Measurements from ENCODE around the gene NR4A1.

NR4A1 gene

GRCh38 chr12:52050116-52050757 is 1.0 kb upstream of the NR4A1 start:
- H3K27ac ChIP-seq (ENCODE audit: extremely low read depth, low read depth, low read length) = peak overlapping the region; percentile 30

GRCh38 chr12:52052468-52053186 is 1.4 kb downstream of the NR4A1 start:
- H3K36me3 ChIP-seq (ENCODE audit: control insufficient read depth in 2 of 2, insufficient read depth in 1 of 2, low read length in 2 of 2) = peaks cover 0 to 27% of the 10 kb centered on the region in 2 experiments; a peak in 1 of 3 replicates
- H3K27ac ChIP-seq (ENCODE audit: extremely low read depth, low read depth, low read length) = no peak overlapping the region
- H3K4me1 ChIP-seq (ENCODE audit: control insufficient read depth, insufficient read depth, low read length) = peaks cover 11% of the 10 kb centered on the region; the same call in 1 of the 2 replicates
- no peak overlapping the region for H3K4me3 ChIP-seq (ENCODE audit: low read depth, low read length)
- ChIA-PET POLR2A (no interaction called here), CTCF (interaction anchor here (0.7 to 1.7 kb wide), 4 partner anchors 15 to 32 kb away, joined by 3 to 11 read pairs (median 4); no protein-coding TSS in a partner anchor)
- TF ChIP-seq GLI2 (tag by site-specific recombination; IDR thresholded peaks at IDR 0.05; ENCODE audit: borderline replicate concordance, low read depth) (no peak), SP2 (tag by site-specific recombination; IDR thresholded peaks at IDR 0.05) (peak; percentile 56; the same call in 1 of the 2 replicates)
- no peaks in the 10 kb centered on the region for H3K9me3 ChIP-seq (ENCODE audit: control insufficient read depth, insufficient read depth, low read depth, low read length)

More at GRCh38 chr12:52050116-52050757, 1.0 kb upstream of the NR4A1 start:
- ChIA-PET POLR2A (interaction anchor here (1.7 to 2.3 kb wide), 3 partner anchors 17 to 24 kb away, joined by 8 to 11 read pairs (median 8); partner anchors contain the start of gene ATG101), CTCF (interaction anchor here (0.6 to 1.5 kb wide), 4 partner anchors 21 to 84 kb away, joined by 3 to 6 read pairs (median 4); no protein-coding TSS in a partner anchor)
- Histone ChIP-seq H3K36me3 (ENCODE audit: control insufficient read depth in 2 of 2, insufficient read depth in 1 of 2, low read length in 2 of 2) (peaks cover 0 to 8% of the 10 kb centered on the region in 2 experiments; a peak in 1 of 3 replicates), H3K4me3 (ENCODE audit: low read depth, low read length) (peak overlapping the region; percentile 43), H3K9me3 (ENCODE audit: control insufficient read depth, insufficient read depth, low read depth, low read length) (no peaks in the 10 kb centered on the region), H3K4me1 (ENCODE audit: control insufficient read depth, insufficient read depth, low read length) (peaks cover 11% of the 10 kb centered on the region; the same call in 1 of the 2 replicates)
- TF ChIP-seq ZNF513 (tag by site-specific recombination; IDR thresholded peaks at IDR 0.05) = peak; percentile 37; the same call in 1 of the 2 replicates
- no peak for TF ChIP-seq RBAK (tag by site-specific recombination; IDR thresholded peaks at IDR 0.05)
- 0 out of 2 replicates have a peak, but pooled peaks have one; percentile 80 for TF ChIP-seq ZNF600 (tag by site-specific recombination; IDR thresholded peaks at IDR 0.05)

- H3K27ac ChIP-seq (ENCODE audit: extremely low read depth, low read depth, low read length) = no peak overlapping the region
- no peaks in the 10 kb centered on the region for H3K9me3 ChIP-seq (ENCODE audit: control insufficient read depth, insufficient read depth, low read depth, low read length)
- ChIA-PET POLR2A (no interaction called here), CTCF (no interaction called here)
- H3K36me3 ChIP-seq (ENCODE audit: control insufficient read depth in 2 of 2, insufficient read depth in 1 of 2, low read length in 2 of 2) = peaks cover 0 to 30% of the 10 kb centered on the region in 2 experiments; a peak in 1 of 3 replicates
- TF ChIP-seq ZBTB21 (tag by site-specific recombination; IDR thresholded peaks at IDR 0.05) = no peak
- no peak for TF ChIP-seq BCL11A (tag by site-specific recombination; IDR thresholded peaks at IDR 0.05; ENCODE audit: low read depth)
- TF ChIP-seq ZNF777 (tag by site-specific recombination; IDR thresholded peaks at IDR 0.05; ENCODE audit: borderline replicate concordance) = no peak
- no peak for TF ChIP-seq ZBTB48 (tag by site-specific recombination; IDR thresholded peaks at IDR 0.05)
- no peak for TF ChIP-seq ZNF701 (tag by site-specific recombination; IDR thresholded peaks at IDR 0.05)
- no peak for TF ChIP-seq ZNF184 (tag by site-specific recombination; IDR thresholded peaks at IDR 0.05)
- TF ChIP-seq ZNF791 (tag by site-specific recombination; IDR thresholded peaks at IDR 0.05) = no peak
- no peak for TF ChIP-seq ZSCAN16 (tag by site-specific recombination; IDR thresholded peaks at IDR 0.05)
- no peak for TF ChIP-seq ZBTB8A (tag by site-specific recombination; IDR thresholded peaks at IDR 0.05)
- TF ChIP-seq ZNF26 (tag by site-specific recombination; IDR thresholded peaks at IDR 0.05) = no peak
- no peak for TF ChIP-seq ZNF837 (tag by site-specific recombination; IDR thresholded peaks at IDR 0.05)
- H3K4me3 ChIP-seq (ENCODE audit: low read depth, low read length) = no peak overlapping the region
- H3K4me1 ChIP-seq (ENCODE audit: control insufficient read depth, insufficient read depth, low read length) = peaks cover 11% of the 10 kb centered on the region; the same call in 1 of the 2 replicates
These were observed 2.4 kb downstream of the NR4A1 start for GRCh38 chr12:52053536-52054209.
